Measurements from ENCODE around the gene CD6.

Gene CD6

DNA sequence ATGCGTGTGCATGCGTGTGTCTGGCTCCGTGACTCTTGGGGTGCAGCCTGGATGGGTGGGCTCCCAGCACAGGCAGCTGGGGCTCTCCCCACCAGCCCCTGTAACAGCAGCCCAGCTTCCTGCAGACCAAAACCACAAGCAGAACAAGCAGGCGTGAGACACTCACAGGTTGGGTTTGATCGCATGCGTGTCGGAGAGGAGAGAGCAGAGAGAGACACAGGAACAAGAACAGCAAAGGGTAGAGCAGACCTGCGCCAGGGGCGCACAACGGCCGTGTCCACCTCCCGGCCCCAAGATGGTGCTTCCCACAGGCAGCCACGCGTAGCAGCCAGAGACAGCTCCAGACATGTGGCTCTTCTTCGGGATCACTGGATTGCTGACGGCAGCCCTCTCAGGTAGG lies at the start of gene CD6:
CD6 (plus strand) TSS at position 161 of the 400 bp plus-strand sequence; CDS start at position 347, 186 bp downstream.
- no peak for FAIRE-seq

DNA sequence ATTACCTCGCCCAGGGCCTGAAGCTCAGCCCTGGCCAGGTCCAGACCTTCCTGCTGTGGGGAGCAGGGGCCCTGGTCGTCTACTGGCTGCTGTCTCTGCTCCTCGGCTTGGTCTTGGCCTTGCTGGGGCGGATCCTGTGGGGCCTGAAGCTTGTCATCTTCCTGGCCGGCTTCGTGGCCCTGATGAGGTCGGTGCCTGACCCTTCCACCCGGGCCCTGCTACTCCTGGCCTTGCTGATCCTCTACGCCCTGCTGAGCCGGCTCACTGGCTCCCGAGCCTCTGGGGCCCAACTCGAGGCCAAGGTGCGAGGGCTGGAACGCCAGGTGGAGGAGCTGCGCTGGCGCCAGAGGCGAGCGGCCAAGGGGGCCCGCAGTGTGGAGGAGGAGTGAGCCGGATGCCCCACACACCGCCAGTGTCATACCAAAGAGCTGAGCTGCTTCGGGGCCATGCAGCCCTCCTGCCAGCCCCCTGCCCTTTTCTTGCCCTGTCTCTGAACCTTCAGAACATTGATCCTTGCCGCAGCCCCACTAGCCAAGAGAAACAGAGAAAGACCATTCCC lies 49.6 kb upstream of the CD6 start:
- no peak for FAIRE-seq

- FAIRE-seq: no peak
Observed at GRCh38 chr11:60922906-60923305, 48.6 kb upstream of the CD6 start.

DNA sequence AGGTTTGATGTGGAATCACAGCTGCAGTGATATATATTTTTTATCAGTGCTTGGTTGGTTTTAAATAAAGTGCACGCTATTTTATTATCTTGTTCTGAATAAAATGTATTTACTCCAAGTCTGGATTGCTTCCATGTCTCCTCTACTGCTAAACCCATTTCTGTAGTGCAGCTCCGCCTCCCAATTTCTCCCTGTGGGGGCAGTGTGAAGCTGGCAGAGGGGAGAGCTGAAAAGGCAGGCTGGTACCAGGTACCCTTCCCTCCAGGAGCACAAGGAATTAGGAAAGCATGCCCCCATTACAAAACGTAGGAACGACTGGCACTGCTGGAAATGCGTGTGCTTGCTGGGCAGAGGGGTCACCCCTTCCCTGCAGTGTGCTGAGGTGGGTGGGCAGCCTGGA lies 48.2 kb upstream of the CD6 start:
- FAIRE-seq: no peak

DNA sequence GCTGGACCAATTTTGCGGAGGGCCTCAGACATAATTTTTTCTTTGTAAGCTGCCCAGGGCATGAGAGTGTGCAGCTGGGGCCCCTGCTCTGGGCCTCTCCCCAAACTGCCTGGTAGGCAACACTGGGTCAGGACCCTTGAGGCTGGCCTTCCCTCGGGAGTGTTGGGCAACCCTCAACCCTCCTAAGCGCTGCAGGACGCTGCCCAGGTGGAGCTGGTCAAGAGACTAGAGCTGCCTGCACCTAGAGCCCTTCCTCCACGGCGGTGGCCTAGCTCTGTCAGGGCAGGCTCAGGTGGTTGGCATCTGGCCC lies 47.7 kb upstream of the CD6 start:
- FAIRE-seq: no peak

DNA sequence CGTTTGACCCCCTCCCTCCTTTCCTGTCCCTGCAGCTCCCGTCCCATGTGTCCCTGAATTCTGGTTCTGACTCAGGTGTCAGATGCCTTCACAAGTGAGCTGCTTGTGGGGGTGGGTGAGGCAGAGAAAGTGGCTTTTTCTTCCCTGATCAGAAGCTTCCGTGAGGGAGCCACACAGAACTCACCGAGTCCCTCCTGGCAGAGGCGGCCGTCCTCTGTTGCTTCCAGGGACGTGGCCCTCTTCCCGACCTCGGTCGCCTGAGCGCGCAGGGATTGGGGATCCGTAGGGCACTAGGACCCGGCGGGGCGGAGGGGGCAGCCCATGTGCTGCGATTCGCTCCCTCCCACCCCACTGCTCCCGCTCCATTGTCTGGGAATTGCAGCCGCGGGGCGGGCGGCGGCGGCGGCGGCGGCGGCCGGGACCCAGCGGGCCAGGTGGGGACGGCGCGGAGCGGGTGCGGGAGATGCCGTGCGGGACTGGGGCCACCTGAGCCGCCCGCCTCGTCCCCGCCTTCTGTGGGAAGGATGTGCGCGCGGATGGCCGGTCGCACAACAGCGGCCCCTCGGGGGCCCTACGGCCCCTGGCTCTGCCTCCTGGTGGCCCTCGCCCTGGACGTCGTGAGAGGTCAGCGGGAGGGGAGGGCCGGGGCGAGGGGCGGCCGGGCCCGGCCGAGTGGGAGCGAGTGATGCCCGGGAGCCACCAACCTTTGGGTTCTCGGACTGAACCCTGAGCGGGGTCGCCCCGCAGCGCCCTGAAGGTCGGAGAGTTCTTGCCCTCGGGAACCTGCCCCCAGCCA lies 47.2 kb upstream of the CD6 start, which contains the start of gene TMEM132A:
TMEM132A (plus strand) TSS at position 351 of the 796 bp plus-strand sequence; CDS start at position 525, 174 bp downstream.
- FAIRE-seq: no peak

DNA sequence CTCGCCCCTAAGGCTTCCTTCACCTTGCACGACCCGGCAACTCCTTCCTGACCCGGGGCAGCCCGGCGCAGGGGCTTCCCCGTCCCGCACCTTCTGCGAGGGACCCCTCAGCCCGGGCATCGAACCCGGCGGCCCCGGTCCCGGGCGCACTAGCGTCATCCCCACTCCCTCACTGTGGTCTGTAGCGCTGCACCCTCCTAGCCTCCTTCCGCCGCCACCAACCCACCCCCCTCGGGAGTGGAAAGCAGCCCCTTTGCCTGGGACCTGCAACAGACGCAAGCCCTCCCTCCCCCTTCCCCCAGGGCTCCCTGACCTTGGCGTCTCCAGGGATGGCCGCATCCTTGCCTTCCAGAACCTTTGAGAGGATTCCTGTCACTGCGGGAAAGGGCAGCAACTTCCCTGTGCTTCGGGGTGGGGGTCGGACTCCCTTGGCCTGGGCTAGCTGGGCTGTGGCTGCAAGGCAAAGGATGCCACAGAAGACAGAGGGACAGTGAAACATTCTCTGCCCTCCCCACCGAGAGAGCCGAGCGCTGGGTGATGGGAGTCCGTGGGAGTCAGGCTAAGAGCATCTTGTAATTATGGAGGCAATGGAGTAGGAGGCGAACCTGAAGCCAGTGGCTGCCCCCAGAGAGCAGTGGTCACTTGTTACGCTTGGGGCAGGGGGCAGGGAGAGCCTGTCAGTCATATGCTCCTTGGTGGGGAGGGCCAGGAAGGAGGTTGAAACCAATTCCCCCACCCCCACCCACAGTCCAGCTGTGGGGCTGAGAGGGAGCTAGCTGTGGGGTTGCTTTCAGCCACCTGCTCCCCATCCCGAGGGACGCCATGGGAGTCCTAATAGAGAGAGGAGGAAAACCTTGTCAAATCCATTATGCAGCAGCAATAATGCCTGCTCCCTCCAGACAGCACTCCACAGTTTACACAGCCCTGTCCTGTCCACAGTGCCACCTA lies 46.3 kb upstream of the CD6 start:
- FAIRE-seq: no peak

DNA sequence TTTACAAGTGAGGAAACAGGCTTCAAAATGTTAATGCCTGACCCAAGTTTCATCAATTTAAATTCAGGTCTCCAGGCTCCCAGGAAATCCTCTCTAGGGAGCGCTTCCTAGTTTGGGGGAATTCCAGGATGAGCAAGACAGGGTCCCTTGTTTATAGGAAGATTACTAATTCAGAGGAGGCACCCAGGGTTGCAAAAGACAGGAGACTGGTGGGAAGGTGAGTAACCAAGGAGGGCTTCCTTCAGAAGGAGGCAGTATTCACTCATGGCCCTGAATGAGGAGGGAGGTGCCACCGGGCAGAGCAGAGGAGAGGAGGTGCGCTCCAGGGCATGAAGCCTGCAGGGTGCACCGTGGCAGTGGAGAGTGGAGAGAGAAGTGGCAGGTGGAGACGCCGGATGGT lies 45.6 kb upstream of the CD6 start:
- FAIRE-seq: no peak

GRCh38 chr11:60926500-60926899 lies 45.0 kb upstream of the CD6 start:
- FAIRE-seq: no peak

DNA sequence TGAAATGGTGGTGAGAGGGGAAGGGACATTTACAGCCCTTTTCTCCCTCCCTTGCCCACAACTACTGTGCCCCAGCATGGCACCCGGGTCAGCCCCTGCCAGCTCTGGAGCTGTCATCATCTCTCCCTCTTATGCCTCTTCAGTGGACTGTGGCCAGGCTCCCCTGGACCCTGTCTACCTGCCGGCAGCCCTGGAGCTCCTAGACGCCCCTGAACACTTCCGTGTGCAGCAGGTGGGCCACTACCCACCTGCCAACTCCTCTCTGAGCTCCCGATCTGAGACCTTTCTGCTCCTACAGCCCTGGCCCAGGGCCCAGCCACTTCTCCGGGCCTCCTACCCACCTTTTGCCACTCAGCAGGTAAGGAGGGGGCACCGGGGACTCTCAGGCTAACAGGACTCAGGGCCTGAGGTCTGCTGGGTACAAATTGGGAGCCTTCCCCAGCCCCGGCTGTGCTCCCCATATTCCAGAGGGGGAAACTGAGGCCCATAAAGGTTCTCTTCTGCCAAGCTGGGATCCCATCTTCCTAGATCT lies 44.4 kb upstream of the CD6 start:
- no peak for FAIRE-seq

DNA sequence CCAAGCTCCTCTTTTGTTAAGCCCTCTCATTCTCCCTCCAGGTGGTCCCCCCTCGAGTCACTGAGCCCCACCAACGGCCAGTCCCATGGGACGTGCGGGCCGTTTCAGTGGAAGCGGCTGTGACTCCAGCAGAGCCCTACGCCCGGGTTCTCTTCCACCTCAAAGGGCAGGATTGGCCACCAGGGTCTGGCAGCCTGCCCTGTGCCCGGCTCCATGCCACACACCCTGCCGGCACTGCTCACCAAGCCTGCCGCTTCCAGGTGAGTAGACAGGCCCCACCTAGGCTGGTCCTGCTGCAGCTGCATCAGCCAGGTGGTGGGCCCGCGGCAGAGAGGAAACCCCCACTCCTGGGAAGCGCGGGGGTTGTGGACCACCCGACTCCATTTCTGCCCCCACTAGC lies 43.9 kb upstream of the CD6 start:
- FAIRE-seq: no peak

DNA sequence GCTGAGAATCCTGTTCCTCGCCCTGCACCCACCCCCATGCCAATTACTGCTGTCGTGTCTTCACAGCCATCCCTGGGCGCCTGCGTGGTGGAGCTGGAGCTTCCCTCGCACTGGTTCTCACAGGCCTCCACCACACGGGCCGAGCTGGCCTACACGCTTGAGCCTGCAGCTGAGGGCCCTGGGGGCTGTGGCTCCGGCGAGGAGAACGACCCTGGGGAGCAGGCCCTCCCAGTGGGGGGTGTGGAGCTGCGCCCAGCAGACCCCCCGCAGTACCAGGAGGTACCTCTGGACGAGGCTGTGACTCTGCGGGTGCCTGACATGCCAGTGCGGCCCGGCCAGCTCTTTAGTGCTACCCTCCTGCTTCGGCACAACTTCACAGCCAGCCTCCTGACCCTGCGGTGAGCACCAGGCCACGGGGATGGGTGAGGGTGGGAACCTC lies 42.9 kb upstream of the CD6 start:
- no peak for FAIRE-seq

DNA sequence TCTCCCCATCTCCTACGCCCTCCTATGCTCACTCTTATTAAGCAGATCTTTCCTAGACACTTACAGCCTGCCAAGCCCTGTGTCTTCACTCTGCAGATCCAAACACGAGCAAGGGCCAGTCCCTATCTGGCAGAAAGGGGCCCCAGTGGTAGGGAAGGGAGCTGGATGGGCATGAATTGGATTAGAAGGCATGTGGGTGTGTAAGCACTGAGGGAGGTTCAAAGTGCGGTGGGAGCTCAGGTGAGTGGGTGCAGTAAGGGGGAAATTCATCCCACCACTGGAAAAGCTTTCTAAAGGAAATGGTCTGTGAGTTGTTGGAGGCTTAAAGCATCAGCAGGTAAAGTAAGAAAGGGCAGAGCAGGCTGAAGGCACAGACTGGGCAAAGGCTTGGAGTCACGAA lies 41.7 kb upstream of the CD6 start:
- no peak for FAIRE-seq

DNA sequence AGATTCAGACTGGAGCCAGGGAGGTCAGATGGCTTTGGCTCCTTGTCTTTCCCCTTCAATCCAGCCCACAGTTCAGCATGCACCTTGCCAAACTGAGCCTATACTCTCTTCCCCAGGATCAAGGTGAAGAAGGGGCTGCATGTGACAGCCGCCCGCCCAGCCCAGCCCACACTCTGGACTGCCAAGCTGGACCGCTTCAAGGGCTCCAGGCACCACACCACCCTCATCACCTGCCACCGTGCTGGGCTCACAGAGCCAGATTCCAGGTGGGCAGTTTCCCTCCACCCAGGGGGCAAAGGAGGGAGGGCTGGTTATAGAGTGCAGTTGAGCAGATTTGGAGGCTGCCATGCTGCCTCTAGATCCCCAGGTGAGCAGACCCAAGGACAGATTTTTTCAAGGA lies 41.1 kb upstream of the CD6 start:
- no peak for FAIRE-seq

DNA sequence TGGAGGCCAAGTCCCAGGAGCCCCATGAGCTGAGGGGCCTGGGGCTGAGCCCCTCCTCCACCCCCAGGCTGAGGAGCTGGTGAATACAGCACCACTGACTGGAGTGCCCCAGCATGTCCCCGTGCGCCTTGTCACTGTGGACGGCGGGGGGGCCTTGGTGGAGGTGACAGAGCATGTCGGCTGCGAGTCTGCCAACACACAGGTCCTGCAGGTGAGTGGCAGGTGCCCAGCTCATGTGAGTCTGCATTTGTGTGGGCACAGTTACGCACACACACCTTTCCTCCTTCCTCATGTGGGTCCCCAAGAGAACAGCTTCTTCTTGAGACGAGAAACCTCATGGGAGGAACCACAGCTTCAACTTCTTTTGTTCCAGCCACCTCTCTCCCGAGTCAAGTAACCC lies 39.6 kb upstream of the CD6 start:
- no peak for FAIRE-seq

DNA sequence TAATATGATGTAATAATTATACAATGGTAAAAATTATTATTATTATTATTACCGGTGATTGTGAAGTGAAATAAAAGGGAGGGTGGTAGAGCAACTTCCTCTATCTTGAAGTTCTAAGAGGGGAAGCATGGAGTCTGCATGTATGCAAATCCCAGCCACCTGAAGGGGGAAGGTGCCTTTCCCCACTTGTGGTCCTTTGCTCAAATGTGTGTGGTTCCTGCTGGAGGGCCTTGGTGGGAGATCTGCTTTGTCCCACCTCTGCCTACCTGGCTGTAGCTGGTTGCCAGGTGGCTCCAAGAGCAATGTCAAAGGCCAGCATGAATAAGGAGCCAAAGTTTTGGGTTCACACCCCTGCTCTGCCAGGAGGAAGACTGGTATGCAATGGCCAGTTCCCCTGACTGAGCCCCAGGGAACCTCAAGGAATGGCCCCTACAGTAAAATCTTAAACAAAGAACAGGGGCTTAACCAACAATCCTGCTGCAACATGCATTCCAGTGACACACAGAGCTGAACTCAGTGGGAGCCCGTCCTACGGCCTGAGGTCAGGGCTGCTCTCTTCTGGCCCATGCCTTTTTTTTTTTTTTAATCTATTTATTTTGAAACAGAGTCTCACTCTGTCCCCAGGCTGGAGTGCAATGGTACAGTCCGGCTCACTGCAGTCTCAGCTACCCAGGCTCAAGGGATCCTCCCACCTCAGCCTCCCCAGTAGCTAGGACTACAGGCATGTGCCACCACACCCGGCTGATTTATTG lies 38.7 kb upstream of the CD6 start:
- no peak for FAIRE-seq

DNA sequence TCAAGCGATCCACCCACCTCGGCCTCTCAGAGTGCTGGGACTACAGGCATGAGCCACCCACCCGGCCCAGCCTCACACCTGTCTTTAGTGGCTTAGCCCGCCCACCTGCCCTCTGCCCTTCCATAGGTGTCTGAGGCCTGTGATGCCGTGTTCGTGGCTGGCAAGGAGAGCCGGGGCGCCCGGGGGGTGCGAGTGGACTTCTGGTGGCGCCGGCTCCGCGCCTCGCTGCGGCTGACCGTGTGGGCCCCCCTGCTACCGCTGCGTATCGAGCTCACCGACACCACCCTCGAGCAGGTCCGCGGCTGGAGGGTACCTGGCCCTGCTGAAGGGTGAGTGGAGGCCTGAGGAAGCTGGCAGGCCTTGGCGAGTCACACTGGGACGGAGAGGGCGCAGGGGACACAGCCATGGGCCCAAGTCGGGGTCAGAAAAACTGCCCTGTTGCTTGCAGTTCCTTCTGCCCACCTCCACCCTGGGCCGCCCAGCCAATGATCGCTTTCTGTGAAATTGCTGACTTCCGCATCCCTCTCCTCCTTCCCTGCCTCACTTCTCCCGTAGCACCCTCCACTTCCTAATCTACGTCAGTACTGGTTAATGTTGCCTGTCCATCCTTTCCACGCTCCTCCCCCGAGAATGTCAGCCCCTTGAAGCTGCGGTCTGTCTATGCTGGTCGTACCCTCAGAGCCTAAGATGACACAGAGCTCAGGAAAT lies 37.9 kb upstream of the CD6 start:
- no peak for FAIRE-seq

GRCh38 chr11:60934124-60934789 lies 37.2 kb upstream of the CD6 start:
- FAIRE-seq: no peak

DNA sequence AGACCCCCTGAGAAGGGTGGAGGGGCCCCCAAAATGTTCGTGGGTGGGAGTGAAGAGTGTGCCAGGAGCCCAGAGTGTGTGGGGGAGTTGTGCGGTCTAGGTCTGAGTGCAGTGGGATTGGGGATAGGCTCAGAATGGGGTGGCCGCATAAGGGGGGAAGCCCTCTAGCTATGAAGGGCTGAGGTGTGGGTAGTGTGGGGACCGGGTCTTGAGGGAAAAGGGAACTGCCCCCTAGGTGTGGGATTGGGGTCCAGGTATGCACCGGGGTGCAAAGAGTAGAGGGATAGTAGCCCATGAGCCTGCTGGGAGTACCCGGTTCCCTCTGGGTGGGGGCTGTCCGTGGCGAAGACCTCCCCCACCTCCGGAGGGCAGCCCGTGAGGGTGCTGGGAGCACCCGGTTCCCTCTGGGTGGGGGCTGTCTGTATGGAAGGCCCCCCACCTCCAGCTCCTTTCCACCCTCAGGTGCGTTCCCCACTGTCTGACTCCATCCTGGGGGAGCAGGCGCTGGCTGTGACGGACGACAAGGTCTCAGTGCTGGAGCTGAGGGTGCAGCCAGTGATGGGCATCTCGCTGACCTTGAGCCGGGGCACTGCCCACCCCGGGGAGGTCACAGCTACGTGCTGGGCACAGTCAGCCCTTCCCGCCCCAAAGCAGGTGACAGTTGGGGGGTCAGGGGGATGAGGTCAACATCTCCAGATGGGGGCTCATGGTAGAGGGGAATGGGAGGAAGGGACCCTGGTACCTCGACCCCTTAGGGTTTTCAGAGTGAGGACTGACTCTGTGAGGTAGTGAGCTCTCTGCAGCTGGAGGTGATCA lies 36.5 kb upstream of the CD6 start:
- FAIRE-seq: no peak

DNA sequence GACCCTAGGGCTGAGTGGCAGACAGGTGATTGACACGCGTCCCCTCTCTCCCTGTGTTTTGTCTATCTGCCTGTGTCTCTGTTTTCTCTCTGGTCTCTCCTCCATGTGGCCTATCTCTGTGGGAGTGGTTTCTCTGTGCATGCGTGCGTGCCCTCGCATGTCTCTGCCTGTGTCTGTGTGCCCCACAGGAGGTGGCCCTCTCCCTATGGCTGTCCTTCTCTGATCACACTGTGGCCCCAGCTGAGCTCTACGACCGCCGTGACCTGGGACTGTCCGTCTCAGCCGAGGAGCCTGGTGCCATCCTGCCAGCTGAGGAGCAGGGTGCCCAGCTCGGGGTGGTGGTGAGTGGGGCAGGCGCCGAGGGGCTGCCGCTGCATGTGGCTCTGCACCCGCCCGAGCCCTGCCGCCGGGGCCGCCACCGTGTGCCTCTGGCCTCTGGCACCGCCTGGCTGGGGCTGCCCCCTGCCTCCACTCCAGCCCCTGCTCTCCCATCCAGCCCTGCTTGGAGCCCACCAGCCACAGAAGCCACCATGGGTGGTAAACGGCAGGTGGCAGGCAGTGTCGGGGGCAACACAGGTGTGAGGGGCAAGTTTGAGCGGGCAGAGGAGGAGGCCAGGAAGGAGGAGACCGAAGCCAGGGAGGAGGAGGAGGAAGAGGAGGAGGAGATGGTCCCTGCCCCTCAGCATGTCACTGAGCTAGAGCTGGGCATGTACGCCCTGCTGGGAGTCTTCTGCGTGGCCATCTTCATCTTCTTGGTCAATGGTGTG lies 35.6 kb upstream of the CD6 start:
- FAIRE-seq: no peak
